Measurements from ENCODE around the gene DOK5.

Gene DOK5

GRCh38 chr20:54515793-54516628 is 40.6 kb downstream of the DOK5 start:
- H3K4me3 ChIP-seq (ENCODE audit: control insufficient read depth, low read depth, low read length): no peak overlapping the region
- TF ChIP-seq CTCF (IDR thresholded peaks at IDR 0.05; ENCODE audit: control insufficient read depth, insufficient read depth, low read depth, low read length, missing control alignments): no peak
- DNase-seq (ENCODE audit: low read depth): no peak

GRCh38 chr20:54517241-54517975 is 42.0 kb downstream of the DOK5 start:
- TF ChIP-seq CTCF (IDR thresholded peaks at IDR 0.05; ENCODE audit: control insufficient read depth, insufficient read depth, low read depth, low read length, missing control alignments): no peak
- DNase-seq (ENCODE audit: low read depth): no peak

GRCh38 chr20:54524849-54525248 is 49.5 kb downstream of the DOK5 start:
- H3K4me3 ChIP-seq (ENCODE audit: control insufficient read depth, low read depth, low read length): no peak overlapping the region
- no peak for DNase-seq (ENCODE audit: low read depth)
- no peak for TF ChIP-seq CTCF (IDR thresholded peaks at IDR 0.05; ENCODE audit: control insufficient read depth, insufficient read depth, low read depth, low read length, missing control alignments)

More at GRCh38 chr20:54517241-54517975, 42.0 kb downstream of the DOK5 start:
- no peak overlapping the region for H3K4me3 ChIP-seq (ENCODE audit: control insufficient read depth, low read depth, low read length)

DNA sequence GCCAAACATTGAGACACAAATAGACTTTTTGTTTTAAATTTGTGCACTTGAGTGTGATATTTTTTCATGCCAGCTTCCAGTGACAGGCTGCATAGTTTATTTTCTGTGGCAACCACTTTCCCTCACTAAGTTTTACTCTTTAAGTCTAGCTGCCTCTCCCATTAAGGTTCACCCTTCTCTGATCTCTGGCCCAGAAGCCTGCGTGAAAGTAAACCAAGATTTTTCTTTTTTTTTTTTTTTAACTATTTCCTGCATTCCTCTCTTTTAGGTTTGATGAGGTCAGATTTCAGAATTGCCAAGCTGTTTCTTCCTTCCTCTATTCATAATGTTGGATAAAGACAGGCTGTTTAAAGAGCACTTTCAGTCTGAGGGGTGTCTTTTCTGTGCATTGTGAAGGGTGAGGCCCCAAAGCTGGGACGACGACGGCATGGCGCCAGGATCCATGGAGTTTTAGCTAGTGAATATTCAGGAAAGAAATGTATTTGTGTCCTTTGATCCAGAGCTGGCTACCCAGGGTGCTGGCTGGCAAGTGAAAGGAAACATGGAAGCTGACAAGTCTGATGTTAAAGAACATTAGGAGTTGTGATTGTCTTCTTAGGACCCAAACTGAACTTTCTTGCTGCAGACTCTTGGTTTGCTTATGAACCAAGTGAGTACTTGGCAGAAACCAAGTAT is 50.7 kb downstream of the DOK5 start:
- H3K4me3 ChIP-seq (ENCODE audit: control insufficient read depth, low read depth, low read length): no peak overlapping the region
- no peak for DNase-seq (ENCODE audit: low read depth)
- no peak for TF ChIP-seq CTCF (IDR thresholded peaks at IDR 0.05; ENCODE audit: control insufficient read depth, insufficient read depth, low read depth, low read length, missing control alignments)

- TF ChIP-seq CTCF (IDR thresholded peaks at IDR 0.05; ENCODE audit: control insufficient read depth, insufficient read depth, low read depth, low read length, missing control alignments): no peak
- no peak for DNase-seq (ENCODE audit: low read depth)
- H3K4me3 ChIP-seq (ENCODE audit: control insufficient read depth, low read depth, low read length): no peak overlapping the region
Measured at GRCh38 chr20:54526801-54527200, 51.4 kb downstream of the DOK5 start.

DNA sequence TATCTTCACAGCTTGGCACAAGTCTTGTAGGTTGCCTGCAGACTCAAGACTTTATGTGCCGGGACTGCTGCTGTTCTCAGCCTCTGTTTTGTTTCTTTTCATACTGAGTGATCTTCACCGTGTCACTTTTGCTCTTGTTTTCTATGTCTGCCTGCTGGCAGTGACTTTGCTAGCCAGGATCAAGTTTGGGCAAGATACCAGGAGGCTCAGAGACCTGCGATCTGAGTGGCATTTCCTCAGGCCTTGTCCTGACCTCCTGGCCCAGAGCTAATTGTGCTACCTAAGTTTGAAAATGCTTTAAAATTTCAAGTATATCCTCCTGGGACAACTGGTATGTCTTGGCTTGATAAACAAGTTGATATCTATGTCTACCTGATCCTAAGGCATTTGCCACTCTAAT is 57.2 kb downstream of the DOK5 start:
- no peak for TF ChIP-seq CTCF (IDR thresholded peaks at IDR 0.05; ENCODE audit: control insufficient read depth, insufficient read depth, low read depth, low read length, missing control alignments)
- no peak for DNase-seq (ENCODE audit: low read depth)
- no peak overlapping the region for H3K4me3 ChIP-seq (ENCODE audit: control insufficient read depth, low read depth, low read length)

Measured in AG09309 (cell line).